ENCODE data around the gene MDFI. TPM values are rescaled to one million over a fixed set of nuclear protein-coding genes. Genes with fewer than 3 reads are reported as not detected.

The MDFI gene
- total and polyA plus RNA-seq, 9 of the 15 experiments (the other 6 are each of a cell fraction or from before 2014, with no cell fraction given), result not detected

GRCh38 chr6:41641352-41641925, 3.2 kb downstream of the MDFI start (continued):
- TF ChIP-seq ZNF57 (CRISPR knock-in tag; IDR thresholded peaks at IDR 0.05), result no peak
- TF ChIP-seq, protein P1, sequence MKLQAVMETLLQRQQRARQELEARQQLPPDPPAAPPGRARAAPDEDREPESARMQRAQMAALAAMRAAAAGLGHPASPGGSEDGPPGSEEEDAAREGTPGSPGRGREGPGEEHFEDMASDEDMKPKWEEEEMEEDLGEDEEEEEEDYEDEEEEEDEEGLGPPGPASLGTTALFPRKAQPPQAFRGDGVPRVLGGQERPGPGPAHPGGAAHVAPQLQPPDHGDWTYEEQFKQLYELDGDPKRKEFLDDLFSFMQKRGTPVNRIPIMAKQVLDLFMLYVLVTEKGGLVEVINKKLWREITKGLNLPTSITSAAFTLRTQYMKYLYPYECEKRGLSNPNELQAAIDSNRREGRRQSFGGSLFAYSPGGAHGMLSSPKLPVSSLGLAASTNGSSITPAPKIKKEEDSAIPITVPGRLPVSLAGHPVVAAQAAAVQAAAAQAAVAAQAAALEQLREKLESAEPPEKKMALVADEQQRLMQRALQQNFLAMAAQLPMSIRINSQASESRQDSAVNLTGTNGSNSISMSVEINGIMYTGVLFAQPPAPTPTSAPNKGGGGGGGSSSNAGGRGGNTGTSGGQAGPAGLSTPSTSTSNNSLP (IDR thresholded peaks at IDR 0.05; ENCODE audit: borderline replicate concordance, low read depth, low read length), result no peak
- TF ChIP-seq NFE2 (IDR thresholded peaks at IDR 0.05; ENCODE audit: low read depth), result no peak

GRCh38 chr6:41642090-41642959, 4.1 kb downstream of the MDFI start:
- Histone ChIP-seq H3K27ac (ENCODE audit: extremely low read depth, low read depth, low read length) (no peak overlapping the region), H3K9me3 (replicated peaks; ENCODE audit: control insufficient read depth, insufficient read depth, low read depth, low read length) (no peaks in the 10 kb centered on the region), H3K4me3 (no peak overlapping the region), H3K27me3 (ENCODE audit: control insufficient read depth in 2 of 2, insufficient read depth in 2 of 2, low read length in 2 of 2) (peaks cover 63 to 97% of the 10 kb centered on the region in 2 experiments), H3K9ac (ENCODE audit: insufficient read depth in 1 of 2, low read depth in 2 of 2, low read length in 2 of 2) (no peak overlapping the region), H3K4me1 (replicated peaks in 1 of 2; ENCODE audit: control insufficient read depth in 2 of 2, insufficient read depth in 2 of 2, low read length in 2 of 2) (peaks cover 0 to 14% of the 10 kb centered on the region in 2 experiments; a peak in 1 of 5 replicates), H4K20me1 (replicated peaks; ENCODE audit: control insufficient read depth, insufficient read depth, low read length) (peaks cover 15% of the 10 kb centered on the region), H2AFZ (ENCODE audit: low read depth, low read length) (no peak overlapping the region), H3K79me2 (ENCODE audit: control insufficient read depth, insufficient read depth, low read length) (no peaks in the 10 kb centered on the region), H3K4me2 (ENCODE audit: insufficient read depth, low read length) (no peak overlapping the region), H3K36me3 (ENCODE audit: control insufficient read depth, insufficient read depth, low read length) (no peaks in the 10 kb centered on the region), H3K9me1 (ENCODE audit: control insufficient read depth, insufficient read depth, low read length) (no peaks in the 10 kb centered on the region)
- no peak for DNase-seq (ENCODE audit: extremely low read depth in 1 of 4, low spot score in 3 of 4)
- no TSS peak for BruUV-seq (replicated peaks)
- no peak for TF ChIP-seq ETV6 (IDR thresholded peaks at IDR 0.05; ENCODE audit: borderline replicate concordance in 1 of 2, low read depth in 2 of 2, low read length in 1 of 2)
- no peak for TF ChIP-seq ETV6 (CRISPR knock-in tag; IDR thresholded peaks at IDR 0.05; ENCODE audit: borderline replicate concordance)
- no peak for TF ChIP-seq TRIM24 (IDR thresholded peaks at IDR 0.05)
- no peak for TF ChIP-seq ERF (CRISPR knock-in tag; IDR thresholded peaks at IDR 0.05)
- no peak for TF ChIP-seq ZNF133 (CRISPR knock-in tag; IDR thresholded peaks at IDR 0.05)
- no peak for TF ChIP-seq ASH1L (IDR thresholded peaks at IDR 0.05; ENCODE audit: borderline replicate concordance, low read depth, partially characterized antibody)
- no peak for TF ChIP-seq CBX1 (IDR thresholded peaks at IDR 0.05; ENCODE audit: low read depth)
- TF ChIP-seq RBM22 (IDR thresholded peaks at IDR 0.05; ENCODE audit: low read depth, low read length, poor library complexity, severe bottlenecking), result no peak
- TF ChIP-seq, protein P2, sequence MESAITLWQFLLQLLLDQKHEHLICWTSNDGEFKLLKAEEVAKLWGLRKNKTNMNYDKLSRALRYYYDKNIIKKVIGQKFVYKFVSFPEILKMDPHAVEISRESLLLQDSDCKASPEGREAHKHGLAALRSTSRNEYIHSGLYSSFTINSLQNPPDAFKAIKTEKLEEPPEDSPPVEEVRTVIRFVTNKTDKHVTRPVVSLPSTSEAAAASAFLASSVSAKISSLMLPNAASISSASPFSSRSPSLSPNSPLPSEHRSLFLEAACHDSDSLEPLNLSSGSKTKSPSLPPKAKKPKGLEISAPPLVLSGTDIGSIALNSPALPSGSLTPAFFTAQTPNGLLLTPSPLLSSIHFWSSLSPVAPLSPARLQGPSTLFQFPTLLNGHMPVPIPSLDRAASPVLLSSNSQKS (CRISPR knock-in tag; IDR thresholded peaks at IDR 0.05), result no peak
- no peak for ATAC-seq
- in situ Hi-C loops (cut with MboI), result no loop called here
- no peak for FAIRE-seq
- ChIA-PET CTCF (ENCODE audit: low intra/inter-chr PET ratio) (no interaction called here), POLR2A (interaction anchor here (1.4 kb wide), 1 partner anchor 17 kb away, joined by 4 read pairs; no protein-coding TSS in a partner anchor)
- 2% methylated on average over 10 of the region's 11 CpGs for WGBS (ENCODE audit: insufficient coverage, low coverage, missing lambda C conversion rate)
- intact Hi-C loops (cut with micrococcal nuclease), result no loop called here
